ENCODE measurements around the gene LANCL3. TPM values are rescaled to one million over a fixed set of nuclear protein-coding genes. Genes with fewer than 3 reads are reported as not detected.
"Not testable (repeated sequence)": the region's sequence is repeated elsewhere in the genome, so short reads cannot be mapped to it uniquely, and the experiment has no call there.

The LANCL3 gene
- total RNA-seq, 4 donors from 2014 or later: 1.9 to 6.6 (median 3.3) TPM

- Histone ChIP-seq H3K4me3 (no peak overlapping the region), H3K9me3 (no peaks in the 10 kb centered on the region), H3K4me1 (no peaks in the 10 kb centered on the region), H3K27me3 (no peaks in the 10 kb centered on the region), H3K36me3 (no peaks in the 10 kb centered on the region), H3K27ac (no peak overlapping the region)
- intact Hi-C loops (cut with DNase I): no loop called here
- DNase-seq: no peak
- no peak for TF ChIP-seq POLR2A (IDR thresholded peaks at IDR 0.05)
- TF ChIP-seq, protein P1, sequence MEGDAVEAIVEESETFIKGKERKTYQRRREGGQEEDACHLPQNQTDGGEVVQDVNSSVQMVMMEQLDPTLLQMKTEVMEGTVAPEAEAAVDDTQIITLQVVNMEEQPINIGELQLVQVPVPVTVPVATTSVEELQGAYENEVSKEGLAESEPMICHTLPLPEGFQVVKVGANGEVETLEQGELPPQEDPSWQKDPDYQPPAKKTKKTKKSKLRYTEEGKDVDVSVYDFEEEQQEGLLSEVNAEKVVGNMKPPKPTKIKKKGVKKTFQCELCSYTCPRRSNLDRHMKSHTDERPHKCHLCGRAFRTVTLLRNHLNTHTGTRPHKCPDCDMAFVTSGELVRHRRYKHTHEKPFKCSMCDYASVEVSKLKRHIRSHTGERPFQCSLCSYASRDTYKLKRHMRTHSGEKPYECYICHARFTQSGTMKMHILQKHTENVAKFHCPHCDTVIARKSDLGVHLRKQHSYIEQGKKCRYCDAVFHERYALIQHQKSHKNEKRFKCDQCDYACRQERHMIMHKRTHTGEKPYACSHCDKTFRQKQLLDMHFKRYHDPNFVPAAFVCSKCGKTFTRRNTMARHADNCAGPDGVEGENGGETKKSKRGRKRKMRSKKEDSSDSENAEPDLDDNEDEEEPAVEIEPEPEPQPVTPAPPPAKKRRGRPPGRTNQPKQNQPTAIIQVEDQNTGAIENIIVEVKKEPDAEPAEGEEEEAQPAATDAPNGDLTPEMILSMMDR (IDR thresholded peaks at IDR 0.05): no peak
- 50 to 75% methylated on average over 1 to 5 of the region's 6 CpGs for WGBS, 2 donors
Measured at GRCh38 chrX:37553476-37553875, 18.0 kb upstream of the LANCL3 start.

GRCh38 chrX:37565254-37565653 lies 6.2 kb upstream of the LANCL3 start:
- H3K4me1 ChIP-seq; intact Hi-C loops (cut with DNase I); DNase-seq; H3K9me3 ChIP-seq; H3K27me3 ChIP-seq; H3K27ac ChIP-seq; H3K36me3 ChIP-seq; H3K4me3 ChIP-seq: not testable (repeated sequence)
- WGBS, 2 donors: 79 to 83% methylated on average over 2 of the region's 2 CpGs

DNA sequence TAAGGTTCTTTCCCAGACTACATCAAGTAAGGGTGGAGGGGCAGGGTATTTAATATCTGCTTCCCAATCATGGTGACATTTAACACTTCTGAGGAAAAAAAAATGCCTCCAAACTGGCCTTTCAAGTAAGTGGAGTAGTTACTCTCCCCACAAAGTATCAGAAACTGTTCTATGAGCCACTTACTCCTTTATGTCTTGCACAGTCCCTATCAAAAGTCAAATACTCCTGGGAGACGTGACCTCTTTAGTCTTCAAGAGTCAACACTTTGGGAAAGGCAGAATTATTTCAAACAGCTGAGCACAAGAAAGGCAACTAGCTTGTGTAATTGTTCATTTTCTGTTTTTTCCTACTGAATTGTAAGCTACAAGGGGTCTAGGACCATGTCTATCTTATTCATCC lies 1.1 kb upstream of the LANCL3 start:
- H3K9me3 ChIP-seq; H3K27me3 ChIP-seq; DNase-seq; H3K36me3 ChIP-seq; intact Hi-C loops (cut with DNase I); H3K27ac ChIP-seq; H3K4me3 ChIP-seq: not testable (repeated sequence)
- H3K4me1 ChIP-seq: peaks cover 0 to 14% (median 0%) of the 10 kb centered on the region in 3 donors
- WGBS, 2 donors: no CpG with 5 or more reads among the region's 1 CpG

- peaks cover 0 to 14% (median 0%) of the 10 kb centered on the region in 3 donors for H3K4me1 ChIP-seq
- H3K27ac ChIP-seq: peak overlapping the region in 2 of 4 donors; percentile 62 to 66
- TF ChIP-seq, protein P1 (IDR thresholded peaks at IDR 0.05): peak in 5 of 6 experiments; percentile 32 to 64 (median 48)
- H3K4me3 ChIP-seq: peak overlapping the region; percentile 26 to 60 (median 46)
- intact Hi-C loops (cut with DNase I); H3K9me3 ChIP-seq; H3K27me3 ChIP-seq; DNase-seq; H3K36me3 ChIP-seq: not testable (repeated sequence)
- 54% methylated on average over 33 of the region's 61 CpGs; no CpG with 5 or more reads in 1 of the 2 donors for WGBS, 2 donors
Measured at GRCh38 chrX:37572108-37572587, 687 bp downstream of the LANCL3 start.

DNA sequence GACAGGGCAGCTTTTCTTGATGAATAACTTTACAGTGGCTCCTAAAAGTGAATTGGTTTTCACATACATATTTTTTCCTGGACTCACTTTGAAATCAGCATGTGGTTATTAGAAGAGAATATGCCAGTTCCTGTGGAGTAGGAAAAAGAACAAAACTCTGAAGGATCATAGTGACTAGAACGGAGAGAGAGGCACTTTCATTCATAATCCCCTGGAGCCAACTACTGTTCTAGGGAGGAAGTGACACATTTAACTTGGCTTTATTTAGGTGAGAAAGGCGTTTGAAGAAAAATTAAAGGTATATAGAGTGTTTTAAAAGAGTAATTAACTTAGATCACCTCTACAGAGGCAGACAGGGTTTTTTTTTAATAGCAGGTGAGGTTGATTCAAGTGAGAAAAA lies 1.7 kb downstream of the LANCL3 start:
- peaks cover 0 to 14% (median 0%) of the 10 kb centered on the region in 3 donors for H3K4me1 ChIP-seq
- intact Hi-C loops (cut with DNase I); H3K27me3 ChIP-seq; H3K9me3 ChIP-seq; DNase-seq; H3K36me3 ChIP-seq: not testable (repeated sequence)
- H3K4me3 ChIP-seq: peak overlapping the region in 1 of 4 donors; percentile 43
- 5 to 11% methylated on average over 2 of the region's 2 CpGs for WGBS, 2 donors
- peak overlapping the region in 2 of 4 donors; percentile 1 to 62 for H3K27ac ChIP-seq

DNA sequence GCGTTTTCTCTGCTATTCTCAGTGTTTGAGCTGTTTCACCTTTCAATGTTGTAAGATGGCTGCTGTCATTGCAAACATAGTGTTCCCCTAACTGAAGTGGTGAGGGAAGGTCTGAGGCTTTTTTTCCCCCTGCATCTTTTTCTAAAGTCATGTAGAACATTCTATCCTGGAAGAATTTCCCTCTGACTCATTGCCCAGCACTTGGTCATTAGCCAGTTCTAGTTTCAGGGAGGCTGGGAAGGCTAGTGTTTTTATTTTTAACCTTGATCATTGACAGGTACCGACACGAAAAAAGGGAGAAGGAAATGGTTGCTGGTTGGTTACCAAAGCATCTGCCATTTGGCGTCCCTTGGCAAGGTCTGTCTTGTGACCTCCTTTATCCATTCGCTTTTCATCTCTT lies 6.6 kb downstream of the LANCL3 start:
- intact Hi-C loops (cut with DNase I): no loop called here
- 21 to 44% methylated on average over 4 to 5 of the region's 5 CpGs for WGBS, 2 donors
- Histone ChIP-seq H3K27me3 (no peaks in the 10 kb centered on the region), H3K4me1 (peaks cover 0 to 10% (median 0%) of the 10 kb centered on the region in 3 donors), H3K36me3 (no peaks in the 10 kb centered on the region), H3K9me3 (no peaks in the 10 kb centered on the region), H3K4me3 (no peak overlapping the region), H3K27ac (peak overlapping the region in 1 of 4 donors; percentile 25)
- no peak for DNase-seq
- no peak for TF ChIP-seq POLR2A (IDR thresholded peaks at IDR 0.05)
- TF ChIP-seq, protein P1 (IDR thresholded peaks at IDR 0.05): no peak

- intact Hi-C loops (cut with DNase I): no loop called here
- Histone ChIP-seq H3K4me3 (no peak overlapping the region), H3K9me3 (no peaks in the 10 kb centered on the region), H3K27me3 (no peaks in the 10 kb centered on the region), H3K36me3 (no peaks in the 10 kb centered on the region), H3K4me1 (no peaks in the 10 kb centered on the region), H3K27ac (no peak overlapping the region)
- TF ChIP-seq, protein P1 (IDR thresholded peaks at IDR 0.05): no peak
- no peak for TF ChIP-seq POLR2A (IDR thresholded peaks at IDR 0.05)
- 35 to 65% methylated on average over 1 of the region's 1 CpG for WGBS, 2 donors
- DNase-seq: no peak
Measured at GRCh38 chrX:37580080-37580479, 8.6 kb downstream of the LANCL3 start.

- intact Hi-C loops (cut with DNase I); H3K36me3 ChIP-seq; H3K27me3 ChIP-seq; H3K9me3 ChIP-seq; DNase-seq; H3K4me1 ChIP-seq; H3K4me3 ChIP-seq; H3K27ac ChIP-seq: not testable (repeated sequence)
- 79% methylated on average over 4 of the region's 11 CpGs; no CpG with 5 or more reads in 1 of the 2 donors for WGBS, 2 donors
Measured at GRCh38 chrX:37587337-37587736, 15.9 kb downstream of the LANCL3 start.
